MM.1S (cell line): ENCODE results near the gene AMIGO3.

Experiments used
- DNase-seq: peaks from one replicate; pipeline ENCODE4 v3.0.0-alpha.2; 2015
- H2AFZ ChIP-seq: fragments of 300-600 bp; sonication (generic); 2 replicates; pipeline ENCODE4 v1.6.0; 2016; ENCODE audit warnings: antibody characterized with exemption, low read length
- H3F3A ChIP-seq: fragments of 300-600 bp; sonication (generic); 2 replicates; pipeline ENCODE4 v1.6.1; 2016; ENCODE audit warnings: mild to moderate bottlenecking, antibody characterized with exemption, low read length, moderate library complexity, mixed read lengths; ENCODE audit not compliant: insufficient read depth
- H3K27ac ChIP-seq: fragments of 300-600 bp; sonication (generic); 2 replicates; pipeline ENCODE4 v1.5.1; 2016; ENCODE audit warnings: mild to moderate bottlenecking, low read length
- H3K27me3 ChIP-seq: fragments of 300-600 bp; sonication (generic); replicated peaks from 2 replicates; pipeline ENCODE4 v1.6.0; 2016; ENCODE audit warnings: low read length; ENCODE audit not compliant: insufficient read depth
- H3K36me3 ChIP-seq: fragments of 300-600 bp; sonication (generic); replicated peaks from 2 replicates; pipeline ENCODE4 v1.6.1; 2016; ENCODE audit warnings: mild to moderate bottlenecking, low read length, mixed read lengths; ENCODE audit not compliant: insufficient read depth
- H3K4me1 ChIP-seq: fragments of 300-600 bp; sonication (generic); 2 replicates; pipeline ENCODE4 v1.6.1; 2016; ENCODE audit warnings: low read length, mixed read lengths
- H3K4me2 ChIP-seq: fragments of 300-600 bp; sonication (generic); 2 replicates; pipeline ENCODE4 v1.6.0; 2016; ENCODE audit warnings: low read depth, low read length
- H3K4me3 ChIP-seq: fragments of 300-600 bp; sonication (generic); 2 replicates; pipeline ENCODE4 v1.5.1; 2016; ENCODE audit warnings: low read length, mixed read lengths
- H3K79me2 ChIP-seq: fragments of 300-600 bp; sonication (generic); 2 replicates; pipeline ENCODE4 v1.6.1; 2016; ENCODE audit warnings: mixed run types, low read length, mixed read lengths
- H3K9ac ChIP-seq: fragments of 300-600 bp; sonication (generic); 2 replicates; pipeline ENCODE4 v1.6.1; 2016; ENCODE audit warnings: low read length, mixed read lengths
- H3K9me2 ChIP-seq: fragments of 300-600 bp; sonication (generic); replicated peaks from 2 replicates; pipeline ENCODE4 v1.6.1; 2016; ENCODE audit warnings: mild to moderate bottlenecking, low read length, mixed read lengths; ENCODE audit not compliant: insufficient read depth
- H3K9me3 ChIP-seq: fragments of 300-600 bp; sonication (generic); replicated peaks from 2 replicates; pipeline ENCODE4 v1.6.1; 2016; ENCODE audit warnings: mild to moderate bottlenecking, low read length, mixed read lengths; ENCODE audit not compliant: insufficient read depth
- H4K20me1 ChIP-seq: fragments of 300-600 bp; sonication (generic); 2 replicates; pipeline ENCODE4 v1.6.1; 2016; ENCODE audit warnings: mild to moderate bottlenecking, low read length, moderate library complexity, mixed read lengths; ENCODE audit not compliant: insufficient read depth
- EZH2 ChIP-seq: fragments of 300-600 bp; sonication (generic); optimal IDR thresholded peaks from 2 replicates; pipeline ENCODE3; 2017; ENCODE audit warnings: low read depth, mild to moderate bottlenecking, antibody characterized with exemption, low read length, mixed read lengths
- EZH2phosphoT487 ChIP-seq: fragments of 300-600 bp; sonication (generic); IDR thresholded peaks from 2 replicates; pipeline ENCODE4 v1.6.1; 2018; ENCODE audit warnings: antibody characterized with exemption, low read length
- TF ChIP-seq, protein P1 (sequence below): fragments of 300-600 bp; sonication (generic); IDR thresholded peaks from 2 replicates; pipeline ENCODE4 v1.5.1; 2016; ENCODE audit warnings: antibody characterized with exemption, low read length, mixed read lengths

The AMIGO3 gene

DNA sequence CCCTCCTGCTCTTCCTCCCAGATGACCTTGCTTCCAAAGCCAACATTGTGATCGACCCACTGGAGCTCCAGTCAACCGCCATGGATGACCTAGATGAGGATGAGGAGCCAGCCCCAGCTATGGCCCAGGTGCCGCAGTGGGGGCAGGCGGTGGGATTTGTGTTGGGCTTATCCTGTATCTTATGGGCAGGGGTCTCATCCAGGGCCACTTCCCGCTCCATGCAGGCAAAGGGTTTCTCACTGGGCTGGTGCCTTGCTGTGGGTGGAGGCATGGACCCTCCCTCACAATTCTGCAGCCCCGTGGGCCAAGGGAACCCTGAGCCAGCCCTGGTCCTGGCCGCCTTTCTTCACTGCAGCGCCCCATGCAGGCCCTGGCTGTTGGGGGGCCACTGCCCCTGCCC is 14.9 kb downstream of the AMIGO3 start:
- H3K36me3 ChIP-seq: no peaks in the 10 kb centered on the region

GRCh38 chr3:49703956-49704355 is 15.5 kb downstream of the AMIGO3 start:
- no peak overlapping the region for H2AFZ ChIP-seq
- no peaks in the 10 kb centered on the region for H3K27me3 ChIP-seq
- no peaks in the 10 kb centered on the region for H3K9me3 ChIP-seq
- H3F3A ChIP-seq: no peaks in the 10 kb centered on the region
- H3K27ac ChIP-seq: no peak overlapping the region
- H4K20me1 ChIP-seq: no peaks in the 10 kb centered on the region
- H3K4me1 ChIP-seq: no peaks in the 10 kb centered on the region
- no peak for DNase-seq
- H3K36me3 ChIP-seq: no peaks in the 10 kb centered on the region
- TF ChIP-seq EZH2 (no peak), EZH2phosphoT487 (no peak)
- TF ChIP-seq, protein P1, sequence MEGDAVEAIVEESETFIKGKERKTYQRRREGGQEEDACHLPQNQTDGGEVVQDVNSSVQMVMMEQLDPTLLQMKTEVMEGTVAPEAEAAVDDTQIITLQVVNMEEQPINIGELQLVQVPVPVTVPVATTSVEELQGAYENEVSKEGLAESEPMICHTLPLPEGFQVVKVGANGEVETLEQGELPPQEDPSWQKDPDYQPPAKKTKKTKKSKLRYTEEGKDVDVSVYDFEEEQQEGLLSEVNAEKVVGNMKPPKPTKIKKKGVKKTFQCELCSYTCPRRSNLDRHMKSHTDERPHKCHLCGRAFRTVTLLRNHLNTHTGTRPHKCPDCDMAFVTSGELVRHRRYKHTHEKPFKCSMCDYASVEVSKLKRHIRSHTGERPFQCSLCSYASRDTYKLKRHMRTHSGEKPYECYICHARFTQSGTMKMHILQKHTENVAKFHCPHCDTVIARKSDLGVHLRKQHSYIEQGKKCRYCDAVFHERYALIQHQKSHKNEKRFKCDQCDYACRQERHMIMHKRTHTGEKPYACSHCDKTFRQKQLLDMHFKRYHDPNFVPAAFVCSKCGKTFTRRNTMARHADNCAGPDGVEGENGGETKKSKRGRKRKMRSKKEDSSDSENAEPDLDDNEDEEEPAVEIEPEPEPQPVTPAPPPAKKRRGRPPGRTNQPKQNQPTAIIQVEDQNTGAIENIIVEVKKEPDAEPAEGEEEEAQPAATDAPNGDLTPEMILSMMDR: no peak
- no peak overlapping the region for H3K4me2 ChIP-seq
- no peak overlapping the region for H3K9ac ChIP-seq
- H3K4me3 ChIP-seq: no peak overlapping the region
- no peaks in the 10 kb centered on the region for H3K9me2 ChIP-seq
- H3K79me2 ChIP-seq: no peaks in the 10 kb centered on the region

More for the DNA sequence above, 14.9 kb downstream of the AMIGO3 start:
- Histone ChIP-seq H3K4me3 (no peak overlapping the region), H3K9me3 (no peaks in the 10 kb centered on the region), H3K9ac (no peak overlapping the region), H3K4me1 (no peaks in the 10 kb centered on the region), H3K9me2 (no peaks in the 10 kb centered on the region), H3K79me2 (no peaks in the 10 kb centered on the region), H3K27me3 (no peaks in the 10 kb centered on the region), H3K27ac (no peak overlapping the region), H3K4me2 (no peak overlapping the region), H4K20me1 (no peaks in the 10 kb centered on the region), H3F3A (no peaks in the 10 kb centered on the region), H2AFZ (no peak overlapping the region)
- TF ChIP-seq, protein P1: no peak
- no peak for TF ChIP-seq EZH2
- DNase-seq: no peak

GRCh38 chr3:49703443-49703927 is 16.0 kb downstream of the AMIGO3 start:
- H3K9ac ChIP-seq: no peak overlapping the region
- H3K4me2 ChIP-seq: no peak overlapping the region
- H3K9me3 ChIP-seq: no peaks in the 10 kb centered on the region
- H3K27ac ChIP-seq: no peak overlapping the region
- no peaks in the 10 kb centered on the region for H3K36me3 ChIP-seq
- H2AFZ ChIP-seq: no peak overlapping the region
- peak; percentile 63 for DNase-seq
- H3K4me3 ChIP-seq: no peak overlapping the region
- H3K9me2 ChIP-seq: no peaks in the 10 kb centered on the region
- TF ChIP-seq EZH2: no peak
- TF ChIP-seq, protein P1: peak; percentile 78
- H3K79me2 ChIP-seq: no peaks in the 10 kb centered on the region
- H3K27me3 ChIP-seq: no peaks in the 10 kb centered on the region
- H3K4me1 ChIP-seq: no peaks in the 10 kb centered on the region
- H3F3A ChIP-seq: no peaks in the 10 kb centered on the region
- no peaks in the 10 kb centered on the region for H4K20me1 ChIP-seq
